Activated CD8-positive, alpha-beta T cell treated with anti-CD3 and anti-CD28 coated beads for 36 hours (primary cell): ENCODE results near the gene DUSP16. TPM values are rescaled to one million over a fixed set of nuclear protein-coding genes. Genes with fewer than 3 reads are reported as not detected.

Experiments
- ATAC-seq: fragments of 200-7000 bp; cut with Tn5 transposase; one replicate; pipeline ENCODE4 v1.10.0; 2021; ENCODE audit warnings: mild to moderate bottlenecking, moderate library complexity
- CTCF ChIA-PET: fragments of 350-600 bp; sonication (Branson Sonifier 250); formaldehyde crosslinking; loops from one replicate; lab custom pipeline; 2021; ENCODE audit warnings: antibody characterized with exemption; lab: Charles Lee
- POLR2A ChIA-PET: fragments of 350-600 bp; sonication (Branson Sonifier 250); formaldehyde crosslinking; loops from one replicate; lab custom pipeline; 2021; ENCODE audit warnings: antibody characterized with exemption; lab: Charles Lee
- DNase-seq: peaks from one replicate; pipeline ENCODE4 v3.0.0-alpha.2; 2020
- H3K27ac Mint-ChIP-seq: one replicate; pipeline ENCODE4 v1.8.0; 2021; ENCODE audit warnings: mild to moderate bottlenecking, mixed read lengths
- H3K27me3 Mint-ChIP-seq: one replicate; pipeline ENCODE4 v1.8.0; 2021; ENCODE audit warnings: mixed read lengths
- H3K36me3 Mint-ChIP-seq: one replicate; pipeline ENCODE4 v1.8.0; 2021; ENCODE audit warnings: low read depth, mixed read lengths
- H3K4me1 Mint-ChIP-seq: one replicate; pipeline ENCODE4 v1.8.0; 2021; ENCODE audit warnings: low read depth, mixed read lengths
- H3K4me3 Mint-ChIP-seq: one replicate; pipeline ENCODE4 v1.8.0; 2021; ENCODE audit warnings: mild to moderate bottlenecking, moderate library complexity, mixed read lengths
- H3K9me3 Mint-ChIP-seq: one replicate; pipeline ENCODE4 v1.8.0; 2021; ENCODE audit warnings: mixed read lengths
- CTCF ChIP-seq: fragments of 200-600 bp; IDR thresholded peaks from one replicate; pipeline ENCODE4 v1.8.0; 2022; ENCODE audit warnings: antibody characterized with exemption, mild to moderate bottlenecking
- intact Hi-C: fragments of 100-400 bp; cut with micrococcal nuclease; formaldehyde crosslinking; loops from one replicate; pipeline ENCODE4 v1.10.0; 2022
- total RNA-seq, 2 experiments: library from RNA; stranded (reverse); gene quantifications; one replicate each; pipeline ENCODE4 v1.2.3, GENCODE V29; 2021

Gene DUSP16
- total RNA-seq, 2 experiments from 2014 or later: 28.2 to 30.2 TPM

- Mint-ChIP-seq H3K36me3 (peaks cover 11% of the 10 kb centered on the region), H3K27me3 (no peaks in the 10 kb centered on the region)
Measured at GRCh38 chr12:12498210-12498609, 64.5 kb downstream of the DUSP16 start.

GRCh38 chr12:12495536-12495935, 67.1 kb downstream of the DUSP16 start:
- POLR2A ChIA-PET: no interaction called here
- ATAC-seq (no peak), DNase-seq (no peak)
- Mint-ChIP-seq H3K4me1 (peaks cover 16% of the 10 kb centered on the region), H3K4me3 (no peak overlapping the region), H3K36me3 (peaks cover 6% of the 10 kb centered on the region), H3K27ac (no peak overlapping the region), H3K9me3 (no peaks in the 10 kb centered on the region), H3K27me3 (no peaks in the 10 kb centered on the region)
- no peak for TF ChIP-seq CTCF
- CTCF ChIA-PET: interaction anchor here (0.5 to 1.2 kb wide), 2 partner anchors 21 to 138 kb away, joined by 3 to 4 read pairs; no protein-coding TSS in a partner anchor
- intact Hi-C loops: no loop called here

More at GRCh38 chr12:12498210-12498609, 64.5 kb downstream of the DUSP16 start:
- no peaks in the 10 kb centered on the region for H3K9me3 Mint-ChIP-seq
- H3K27ac Mint-ChIP-seq: no peak overlapping the region
- TF ChIP-seq CTCF: no peak
- no peak overlapping the region for H3K4me3 Mint-ChIP-seq
- H3K4me1 Mint-ChIP-seq: peaks cover 35% of the 10 kb centered on the region
- ChIA-PET POLR2A (interaction anchor here (1.4 kb wide), 1 partner anchor 8 kb away, joined by 3 read pairs; no protein-coding TSS in a partner anchor), CTCF (no interaction called here)
- intact Hi-C loops: no loop called here
- ATAC-seq (no peak), DNase-seq (no peak)

- Mint-ChIP-seq H3K4me3 (no peak overlapping the region), H3K9me3 (no peaks in the 10 kb centered on the region), H3K36me3 (peaks cover 17% of the 10 kb centered on the region), H3K4me1 (peaks cover 23% of the 10 kb centered on the region), H3K27ac (no peak overlapping the region), H3K27me3 (no peaks in the 10 kb centered on the region)
- DNase-seq (no peak), ATAC-seq (no peak)
- ChIA-PET CTCF (interaction anchor here (1.9 kb wide), 1 partner anchor 17 kb away, joined by 4 read pairs; no protein-coding TSS in a partner anchor), POLR2A (interaction anchor here (1.3 kb wide), 1 partner anchor 8 kb away, joined by 5 read pairs; no protein-coding TSS in a partner anchor)
- TF ChIP-seq CTCF: no peak
- intact Hi-C loops: no loop called here
Measured at GRCh38 chr12:12492547-12492946, 70.1 kb downstream of the DUSP16 start.

GRCh38 chr12:12491606-12492005, 71.1 kb downstream of the DUSP16 start:
- DNase-seq (no peak), ATAC-seq (peak; percentile 50)
- Mint-ChIP-seq H3K27ac (no peak overlapping the region), H3K27me3 (no peaks in the 10 kb centered on the region), H3K9me3 (no peaks in the 10 kb centered on the region), H3K4me3 (no peak overlapping the region), H3K4me1 (peaks cover 24% of the 10 kb centered on the region), H3K36me3 (peaks cover 24% of the 10 kb centered on the region)
- ChIA-PET CTCF (interaction anchor here (1.3 to 1.9 kb wide), 2 partner anchors 9 to 16 kb away, joined by 4 to 5 read pairs; no protein-coding TSS in a partner anchor), POLR2A (interaction anchor here (0.7 to 1.3 kb wide), 3 partner anchors 9 to 63 kb away, joined by 3 to 5 read pairs (median 3); no protein-coding TSS in a partner anchor)
- intact Hi-C loops: no loop called here
- TF ChIP-seq CTCF: no peak

DNA sequence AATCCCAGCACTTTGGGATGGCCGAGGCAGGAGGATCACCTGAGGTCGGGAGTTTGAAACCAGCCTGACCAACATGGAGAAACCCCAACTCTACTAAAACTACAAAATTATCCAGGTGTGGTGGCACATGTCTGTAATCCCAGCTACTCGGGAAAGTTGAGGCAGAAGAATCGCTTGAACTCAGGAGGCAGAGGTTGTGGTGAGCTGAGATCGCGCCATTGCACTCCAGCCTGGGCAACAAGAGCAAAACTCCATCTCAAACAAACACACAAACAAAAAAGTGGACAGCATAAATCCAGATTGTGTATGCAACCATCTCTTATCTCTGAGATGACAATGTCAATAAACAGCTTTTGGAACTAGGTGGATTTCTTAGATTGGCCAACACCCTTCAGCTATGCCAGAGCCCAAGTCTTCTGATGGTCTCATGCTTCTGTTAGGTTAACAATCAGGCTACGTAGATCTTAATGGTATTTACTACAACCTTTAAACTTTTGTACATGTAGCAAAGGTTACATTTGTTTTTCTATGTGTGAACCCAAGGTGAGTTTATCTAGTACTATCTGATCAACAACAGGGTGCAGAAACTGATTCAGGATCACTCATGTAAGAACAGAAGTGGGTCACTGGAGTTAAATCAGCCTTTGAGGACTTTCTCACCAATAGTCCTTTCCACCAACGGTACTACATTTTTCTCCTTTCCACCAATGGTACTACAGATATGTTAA, 73.7 kb downstream of the DUSP16 start:
- TF ChIP-seq CTCF: no peak
- no peak overlapping the region for H3K4me3 Mint-ChIP-seq
- no peaks in the 10 kb centered on the region for H3K27me3 Mint-ChIP-seq
- peaks cover 29% of the 10 kb centered on the region for H3K4me1 Mint-ChIP-seq
- H3K27ac Mint-ChIP-seq: peak overlapping the region; percentile 57
- intact Hi-C loops: no loop called here
- no peaks in the 10 kb centered on the region for H3K9me3 Mint-ChIP-seq
- ATAC-seq (peak; percentile 23), DNase-seq (no peak)
- ChIA-PET POLR2A (interaction anchor here (1.0 to 2.1 kb wide), 2 partner anchors 12 to 167 kb away, joined by 3 to 7 read pairs; no protein-coding TSS in a partner anchor), CTCF (interaction anchor here (0.8 to 1.4 kb wide), 2 partner anchors 15 to 17 kb away, joined by 3 read pairs; no protein-coding TSS in a partner anchor)
- peaks cover 39% of the 10 kb centered on the region for H3K36me3 Mint-ChIP-seq
